A549 (cell line): ENCODE results near the gene MMP14.

Source experiments
- CBX2 ChIP-seq: fragments of 200-600 bp; sonication (generic); IDR thresholded peaks from 2 replicates; pipeline ENCODE4 v1.6.1; 2016; ENCODE audit warnings: low read depth, mild to moderate bottlenecking, borderline replicate concordance
- CEBPB ChIP-seq, 2 experiments: fragments of >200 bp in 1 of 2; sonication (Bioruptor Twin) in 1 of 2; formaldehyde crosslinking in 1 of 2; IDR thresholded peaks; 2 replicates each; pipeline ENCODE4 v1.6.1; 2012 to 2016
- CTCF ChIP-seq: fragments of >200 bp; sonication (Bioruptor Twin); formaldehyde crosslinking; IDR thresholded peaks from 3 replicates; pipeline ENCODE4 v1.5.1; 2016
- EP300 ChIP-seq, 2 experiments: fragments of >200 bp; sonication (Bioruptor Twin); formaldehyde crosslinking; IDR thresholded peaks; 2 replicates in 1 of 2; 3 replicates in 1 of 2; pipeline ENCODE4 v1.6.1; 2016 to 2017
- ESRRA ChIP-seq: fragments of 150-350 bp; IDR thresholded peaks from 2 replicates; pipeline ENCODE4 v1.6.1; 2014; ENCODE audit warnings: mild to moderate bottlenecking, low read length, borderline replicate concordance
- JUNB ChIP-seq: fragments of >200 bp; sonication (Bioruptor Twin); formaldehyde crosslinking; IDR thresholded peaks from 2 replicates; pipeline ENCODE4 v1.6.1; 2016
- KDM5A ChIP-seq: fragments of 200-600 bp; sonication (generic); IDR thresholded peaks from 2 replicates; pipeline ENCODE4 v1.6.1; 2016; ENCODE audit warnings: antibody characterized with exemption, mild to moderate bottlenecking
- MAFK ChIP-seq: fragments of 450-650 bp; IDR thresholded peaks from 2 replicates; pipeline ENCODE4 v1.6.1; 2014; ENCODE audit not compliant: partially characterized antibody
- NR3C1 ChIP-seq: fragments of >200 bp; sonication (Bioruptor Twin); formaldehyde crosslinking; IDR thresholded peaks from 3 replicates; pipeline ENCODE4 v1.6.1; 2017
- POLR2A ChIP-seq: IDR thresholded peaks from 2 replicates; pipeline ENCODE4 v1.6.1; 2012; ENCODE audit warnings: mild to moderate bottlenecking, low read length
- ZFP36 ChIP-seq: fragments of 450-650 bp; IDR thresholded peaks from 2 replicates; pipeline ENCODE4 v1.6.1; 2014; ENCODE audit warnings: borderline replicate concordance; ENCODE audit not compliant: partially characterized antibody
- TF ChIP-seq, protein P1 (sequence below): fragments of 200-600 bp; sonication (generic); IDR thresholded peaks from 2 replicates; pipeline ENCODE4 v1.6.1; 2016; ENCODE audit warnings: antibody characterized with exemption, mild to moderate bottlenecking, moderate library complexity
- TF ChIP-seq, protein P2 (sequence below): fragments of 150-350 bp; IDR thresholded peaks from 2 replicates; pipeline ENCODE4 v1.6.1; 2014; ENCODE audit warnings: low read depth, mild to moderate bottlenecking, low read length

GRCh38 chr14:22841311-22841710 is 4.9 kb downstream of the MMP14 start:
- TF ChIP-seq CTCF (no peak), KDM5A (no peak), NR3C1 (no peak), CBX2 (no peak), POLR2A (no peak), ZFP36 (no peak), MAFK (no peak), ESRRA (no peak), CEBPB (IDR thresholded peaks at IDR 0.05) (no peak), EP300 (IDR thresholded peaks at IDR 0.05) (no peak), JUNB (no peak)
- TF ChIP-seq, protein P1, sequence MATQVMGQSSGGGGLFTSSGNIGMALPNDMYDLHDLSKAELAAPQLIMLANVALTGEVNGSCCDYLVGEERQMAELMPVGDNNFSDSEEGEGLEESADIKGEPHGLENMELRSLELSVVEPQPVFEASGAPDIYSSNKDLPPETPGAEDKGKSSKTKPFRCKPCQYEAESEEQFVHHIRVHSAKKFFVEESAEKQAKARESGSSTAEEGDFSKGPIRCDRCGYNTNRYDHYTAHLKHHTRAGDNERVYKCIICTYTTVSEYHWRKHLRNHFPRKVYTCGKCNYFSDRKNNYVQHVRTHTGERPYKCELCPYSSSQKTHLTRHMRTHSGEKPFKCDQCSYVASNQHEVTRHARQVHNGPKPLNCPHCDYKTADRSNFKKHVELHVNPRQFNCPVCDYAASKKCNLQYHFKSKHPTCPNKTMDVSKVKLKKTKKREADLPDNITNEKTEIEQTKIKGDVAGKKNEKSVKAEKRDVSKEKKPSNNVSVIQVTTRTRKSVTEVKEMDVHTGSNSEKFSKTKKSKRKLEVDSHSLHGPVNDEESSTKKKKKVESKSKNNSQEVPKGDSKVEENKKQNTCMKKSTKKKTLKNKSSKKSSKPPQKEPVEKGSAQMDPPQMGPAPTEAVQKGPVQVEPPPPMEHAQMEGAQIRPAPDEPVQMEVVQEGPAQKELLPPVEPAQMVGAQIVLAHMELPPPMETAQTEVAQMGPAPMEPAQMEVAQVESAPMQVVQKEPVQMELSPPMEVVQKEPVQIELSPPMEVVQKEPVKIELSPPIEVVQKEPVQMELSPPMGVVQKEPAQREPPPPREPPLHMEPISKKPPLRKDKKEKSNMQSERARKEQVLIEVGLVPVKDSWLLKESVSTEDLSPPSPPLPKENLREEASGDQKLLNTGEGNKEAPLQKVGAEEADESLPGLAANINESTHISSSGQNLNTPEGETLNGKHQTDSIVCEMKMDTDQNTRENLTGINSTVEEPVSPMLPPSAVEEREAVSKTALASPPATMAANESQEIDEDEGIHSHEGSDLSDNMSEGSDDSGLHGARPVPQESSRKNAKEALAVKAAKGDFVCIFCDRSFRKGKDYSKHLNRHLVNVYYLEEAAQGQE, result no peak
- TF ChIP-seq, protein P2, sequence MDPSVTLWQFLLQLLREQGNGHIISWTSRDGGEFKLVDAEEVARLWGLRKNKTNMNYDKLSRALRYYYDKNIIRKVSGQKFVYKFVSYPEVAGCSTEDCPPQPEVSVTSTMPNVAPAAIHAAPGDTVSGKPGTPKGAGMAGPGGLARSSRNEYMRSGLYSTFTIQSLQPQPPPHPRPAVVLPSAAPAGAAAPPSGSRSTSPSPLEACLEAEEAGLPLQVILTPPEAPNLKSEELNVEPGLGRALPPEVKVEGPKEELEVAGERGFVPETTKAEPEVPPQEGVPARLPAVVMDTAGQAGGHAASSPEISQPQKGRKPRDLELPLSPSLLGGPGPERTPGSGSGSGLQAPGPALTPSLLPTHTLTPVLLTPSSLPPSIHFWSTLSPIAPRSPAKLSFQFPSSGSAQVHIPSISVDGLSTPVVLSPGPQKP, result no peak
